Stimulated activated CD4-positive, alpha-beta T cell treated with anti-CD3 and anti-CD28 coated beads, Interleukin-12 subunit alpha, Interleukin-12 subunit beta, amount 100 ng/mL, for 24 hours (primary cell): Measurements from ENCODE around the gene MLXIPL.

Source experiments
- DNase-seq, 2 experiments: peaks; one replicate each; pipeline ENCODE4 v3.0.0-alpha.2; 2020; ENCODE audit warnings: low read depth in 2 of 2

MLXIPL gene

DNA sequence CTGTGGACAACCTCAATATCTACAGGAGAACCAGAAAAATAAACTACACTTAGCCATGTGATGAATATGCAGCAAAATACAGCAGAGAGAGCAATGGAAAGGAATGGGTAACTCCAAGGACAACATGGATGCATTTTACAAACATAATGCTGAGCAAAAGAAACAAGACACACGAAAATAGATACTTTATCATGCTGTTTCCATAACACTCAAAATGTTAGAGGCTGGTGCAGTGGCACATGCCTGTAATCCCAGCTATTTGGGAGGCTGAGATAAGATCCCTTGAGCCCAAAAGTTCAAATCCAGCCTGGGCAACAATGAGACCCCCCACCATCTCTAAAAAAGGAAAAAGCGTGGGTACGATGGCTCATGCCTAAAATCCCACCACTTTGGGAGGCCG is 75.1 kb downstream of the MLXIPL start:
- DNase-seq, result no peak

DNA sequence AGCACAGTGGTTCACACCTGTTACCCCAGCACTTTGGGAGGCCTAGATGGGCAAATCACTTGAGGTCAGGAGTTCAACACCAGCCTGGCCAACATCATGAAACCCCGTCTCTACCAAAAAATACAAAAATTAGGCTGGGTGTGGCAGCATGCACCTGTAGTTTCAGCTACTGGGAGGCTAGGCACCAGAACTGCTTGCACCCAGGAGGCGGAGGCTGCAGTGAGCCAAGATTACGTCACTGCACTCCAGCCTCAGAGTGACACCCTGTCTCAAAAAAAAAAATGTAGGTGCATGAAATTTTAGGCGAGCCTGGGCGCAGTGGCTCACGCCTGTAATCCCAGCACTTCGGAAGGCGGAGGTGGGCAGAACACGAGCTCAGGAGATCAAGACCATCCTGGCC is 76.5 kb downstream of the MLXIPL start:
- no peak for DNase-seq

DNA sequence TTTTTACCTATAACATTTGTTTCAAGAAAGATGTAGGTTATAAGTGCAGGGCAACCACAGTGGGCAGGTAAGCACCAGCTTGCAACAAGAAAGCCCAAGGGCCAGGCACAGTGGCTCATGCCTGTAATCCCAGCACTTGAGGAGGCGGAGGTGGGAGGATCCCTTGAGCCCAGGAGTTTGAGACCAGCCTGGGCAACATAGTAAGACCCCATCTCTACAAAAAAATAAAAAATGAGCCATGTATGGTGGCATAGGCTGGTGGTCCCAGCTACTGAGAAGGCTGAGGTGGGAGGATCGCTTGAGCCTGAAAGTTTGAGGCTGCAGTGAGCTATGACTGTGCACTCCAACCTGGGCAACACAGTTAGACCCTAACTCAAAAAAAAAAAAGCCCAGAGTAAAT is 79.6 kb downstream of the MLXIPL start:
- DNase-seq, result no peak
